GM21529 (cell line): ENCODE data around the gene COX10.
"Not testable (repeated sequence)": the region's sequence is repeated elsewhere in the genome, so short reads cannot be mapped to it uniquely, and the experiment has no call there.

Experiments
- ATAC-seq: cut with Tn5 transposase; IDR thresholded peaks from one replicate; pipeline ENCODE4 v1.9.1; 2021; ENCODE audit not compliant: unreplicated experiment

Gene COX10

GRCh38 chr17:14202388-14203166 is 133.3 kb downstream of the COX10 start:
- no peak for ATAC-seq

GRCh38 chr17:14203388-14203787 is 134.1 kb downstream of the COX10 start:
- no peak for ATAC-seq

GRCh38 chr17:14204084-14204483 is 134.8 kb downstream of the COX10 start:
- no peak for ATAC-seq

- ATAC-seq = no peak
These were observed 135.2 kb downstream of the COX10 start for GRCh38 chr17:14204546-14204945.

- ATAC-seq = no peak
These were observed 136.1 kb downstream of the COX10 start for GRCh38 chr17:14205380-14205779.

- ATAC-seq = no peak
These were observed 136.7 kb downstream of the COX10 start for GRCh38 chr17:14205992-14206461.

- ATAC-seq = no peak
These were observed 137.6 kb downstream of the COX10 start for GRCh38 chr17:14206891-14207290.

- ATAC-seq = no peak
These were observed 138.5 kb downstream of the COX10 start for GRCh38 chr17:14207791-14208190.

GRCh38 chr17:14209215-14209614 is 139.9 kb downstream of the COX10 start:
- no peak for ATAC-seq

- ATAC-seq = no peak
These were observed 141.9 kb downstream of the COX10 start for GRCh38 chr17:14211246-14211645.

- ATAC-seq = no peak
These were observed 142.5 kb downstream of the COX10 start for GRCh38 chr17:14211801-14212200.

- no peak for ATAC-seq
These were observed 143.1 kb downstream of the COX10 start for GRCh38 chr17:14212401-14212800.

GRCh38 chr17:14214271-14214670 is 145.0 kb downstream of the COX10 start:
- ATAC-seq = no peak

- ATAC-seq = no peak
These were observed 153.3 kb downstream of the COX10 start for GRCh38 chr17:14222611-14223010.

GRCh38 chr17:14225254-14225980 is 156.1 kb downstream of the COX10 start:
- ATAC-seq = no peak

- no peak for ATAC-seq
These were observed 157.7 kb downstream of the COX10 start for GRCh38 chr17:14227052-14227451.

- no peak for ATAC-seq
These were observed 159.6 kb downstream of the COX10 start for GRCh38 chr17:14228903-14229302.

GRCh38 chr17:14231187-14231586 is 161.9 kb downstream of the COX10 start:
- not testable (repeated sequence) for ATAC-seq

GRCh38 chr17:14235047-14235446 is 165.7 kb downstream of the COX10 start:
- ATAC-seq = not testable (repeated sequence)

- not testable (repeated sequence) for ATAC-seq
These were observed 166.7 kb downstream of the COX10 start for GRCh38 chr17:14236032-14236431.

- not testable (repeated sequence) for ATAC-seq
These were observed 167.5 kb downstream of the COX10 start, which contains the start of gene CDRT15 for GRCh38 chr17:14236762-14237161. Gene CDRT15, minus strand, starts transcription at chr17:14236862. Its CDS starts 29 bp downstream, at chr17:14236833.

GRCh38 chr17:14239271-14239670 is 170.0 kb downstream of the COX10 start:
- ATAC-seq = not testable (repeated sequence)
